Measurements from ENCODE around the gene SERPINA1. TPM values are rescaled to one million over a fixed set of nuclear protein-coding genes. Genes with fewer than 3 reads are reported as not detected.

Gene SERPINA1
- total and polyA plus RNA-seq, 2 of the 13 experiments (the other 11 are each of a cell fraction or from before 2014, with no cell fraction given): 3,266 to 11,015 TPM

GRCh38 chr14:94395888-94396574 is 7.6 kb upstream of the SERPINA1 start (continued):
- TF ChIP-seq, protein P1, sequence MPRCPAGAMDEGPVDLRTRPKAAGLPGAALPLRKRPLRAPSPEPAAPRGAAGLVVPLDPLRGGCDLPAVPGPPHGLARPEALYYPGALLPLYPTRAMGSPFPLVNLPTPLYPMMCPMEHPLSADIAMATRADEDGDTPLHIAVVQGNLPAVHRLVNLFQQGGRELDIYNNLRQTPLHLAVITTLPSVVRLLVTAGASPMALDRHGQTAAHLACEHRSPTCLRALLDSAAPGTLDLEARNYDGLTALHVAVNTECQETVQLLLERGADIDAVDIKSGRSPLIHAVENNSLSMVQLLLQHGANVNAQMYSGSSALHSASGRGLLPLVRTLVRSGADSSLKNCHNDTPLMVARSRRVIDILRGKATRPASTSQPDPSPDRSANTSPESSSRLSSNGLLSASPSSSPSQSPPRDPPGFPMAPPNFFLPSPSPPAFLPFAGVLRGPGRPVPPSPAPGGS (CRISPR knock-in tag; IDR thresholded peaks at IDR 0.05): no peak
- TF ChIP-seq TFDP1 (CRISPR knock-in tag; IDR thresholded peaks at IDR 0.05; ENCODE audit: borderline replicate concordance) (peak; percentile 64; the same call in 1 of the 2 replicates), ZBED4 (CRISPR knock-in tag; IDR thresholded peaks at IDR 0.05; ENCODE audit: borderline replicate concordance) (peak; percentile 70; the same call in 1 of the 2 replicates), ZNF546 (CRISPR knock-in tag; conservative IDR thresholded peaks at IDR 0.05) (no peak; the same call in 1 of the 2 replicates), HMGXB4 (CRISPR knock-in tag; IDR thresholded peaks at IDR 0.05; ENCODE audit: borderline replicate concordance in 1 of 2, low read depth in 1 of 2) (peak in 1 of 2 experiments; percentile 44; a peak in 1 of 4 replicates), ZBTB14 (CRISPR knock-in tag; IDR thresholded peaks at IDR 0.05) (no peak), ARNT2 (CRISPR knock-in tag; IDR thresholded peaks at IDR 0.05; ENCODE audit: low read depth) (peak; percentile 64; the same call in 1 of the 2 replicates), ZNF556 (CRISPR knock-in tag; IDR thresholded peaks at IDR 0.05; ENCODE audit: borderline replicate concordance) (peak; percentile 78; the same call in 1 of the 2 replicates), ZC3H4 (CRISPR knock-in tag; IDR thresholded peaks at IDR 0.05; ENCODE audit: borderline replicate concordance) (no peak; the same call in 1 of the 2 replicates), ZNF205 (CRISPR knock-in tag; IDR thresholded peaks at IDR 0.05) (peak; percentile 92; the same call in 1 of the 2 replicates), FOXK2 (IDR thresholded peaks at IDR 0.05) (peak; percentile 53; the same call in 1 of the 2 replicates), MYPOP (CRISPR knock-in tag; IDR thresholded peaks at IDR 0.05) (peak; percentile 71; the same call in 1 of the 2 replicates), ZNF180 (CRISPR knock-in tag; IDR thresholded peaks at IDR 0.05; ENCODE audit: borderline replicate concordance, low read depth) (no peak), ZNF772 (CRISPR knock-in tag; IDR thresholded peaks at IDR 0.05) (peak; percentile 63; the same call in 1 of the 2 replicates)
- TF ChIP-seq, protein P2, sequence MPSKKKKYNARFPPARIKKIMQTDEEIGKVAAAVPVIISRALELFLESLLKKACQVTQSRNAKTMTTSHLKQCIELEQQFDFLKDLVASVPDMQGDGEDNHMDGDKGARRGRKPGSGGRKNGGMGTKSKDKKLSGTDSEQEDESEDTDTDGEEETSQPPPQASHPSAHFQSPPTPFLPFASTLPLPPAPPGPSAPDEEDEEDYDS (CRISPR knock-in tag; IDR thresholded peaks at IDR 0.05): peak; percentile 78
